Mammary epithelial cell (primary cell): Measurements from ENCODE around the gene PRMT7.

Experiments
- EZH2 ChIP-seq: IDR thresholded peaks from 2 replicates; pipeline ENCODE4 v1.6.1; 2012; ENCODE audit warnings: low read length, inconsistent platforms, borderline replicate concordance
- TF ChIP-seq, protein P1 (sequence below), 2 donors: IDR thresholded peaks in 1 of 2; conservative IDR thresholded peaks in 1 of 2; 2 replicates each; pipeline ENCODE4 v1.5.1; 2011 to 2012; ENCODE audit warnings: inconsistent platforms in 2 of 2, low read length in 2 of 2, mild to moderate bottlenecking in 2 of 2, control low read depth in 1 of 2, low read depth in 1 of 2; ENCODE audit not compliant: insufficient read depth in 1 of 2; ENCODE audit errors: extremely low read depth in 1 of 2

DNA sequence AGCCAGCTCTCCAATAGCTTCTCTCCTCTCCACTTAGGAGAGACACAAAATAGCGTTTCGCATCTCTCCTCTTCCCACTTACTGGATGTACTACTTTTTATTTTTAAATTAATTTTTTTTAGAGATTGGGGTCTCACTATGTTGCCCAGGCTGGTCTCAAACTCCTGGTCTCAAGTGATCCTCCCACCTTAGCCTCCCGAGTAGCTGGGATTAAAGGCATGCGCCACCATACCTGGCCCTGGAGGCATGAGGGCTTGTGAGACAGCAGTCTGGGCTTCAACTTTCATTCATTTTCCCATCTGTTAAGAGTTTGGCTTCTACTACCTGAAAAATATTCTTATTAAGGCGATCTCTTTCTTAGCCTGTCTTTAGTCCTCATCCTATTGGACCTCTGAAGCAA is 18.4 kb upstream of the PRMT7 start:
- no peak for TF ChIP-seq EZH2
- TF ChIP-seq, protein P1, sequence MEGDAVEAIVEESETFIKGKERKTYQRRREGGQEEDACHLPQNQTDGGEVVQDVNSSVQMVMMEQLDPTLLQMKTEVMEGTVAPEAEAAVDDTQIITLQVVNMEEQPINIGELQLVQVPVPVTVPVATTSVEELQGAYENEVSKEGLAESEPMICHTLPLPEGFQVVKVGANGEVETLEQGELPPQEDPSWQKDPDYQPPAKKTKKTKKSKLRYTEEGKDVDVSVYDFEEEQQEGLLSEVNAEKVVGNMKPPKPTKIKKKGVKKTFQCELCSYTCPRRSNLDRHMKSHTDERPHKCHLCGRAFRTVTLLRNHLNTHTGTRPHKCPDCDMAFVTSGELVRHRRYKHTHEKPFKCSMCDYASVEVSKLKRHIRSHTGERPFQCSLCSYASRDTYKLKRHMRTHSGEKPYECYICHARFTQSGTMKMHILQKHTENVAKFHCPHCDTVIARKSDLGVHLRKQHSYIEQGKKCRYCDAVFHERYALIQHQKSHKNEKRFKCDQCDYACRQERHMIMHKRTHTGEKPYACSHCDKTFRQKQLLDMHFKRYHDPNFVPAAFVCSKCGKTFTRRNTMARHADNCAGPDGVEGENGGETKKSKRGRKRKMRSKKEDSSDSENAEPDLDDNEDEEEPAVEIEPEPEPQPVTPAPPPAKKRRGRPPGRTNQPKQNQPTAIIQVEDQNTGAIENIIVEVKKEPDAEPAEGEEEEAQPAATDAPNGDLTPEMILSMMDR (conservative IDR thresholded peaks at IDR 0.05 in 1 of 2, IDR thresholded peaks at IDR 0.05 in 1 of 2; ENCODE audit: extremely low read depth in 1 of 2, insufficient read depth in 1 of 2, low read depth in 1 of 2, low read length in 2 of 2): no peak
